ENCODE measurements around the gene CD9. TPM values are rescaled to one million over a fixed set of nuclear protein-coding genes. Genes with fewer than 3 reads are reported as not detected.
"Not testable (repeated sequence)": the region's sequence is repeated elsewhere in the genome, so short reads cannot be mapped to it uniquely, and the experiment has no call there.

Gene CD9
- total RNA-seq, 2 experiments from 2014 or later: 1.5 to 2.3 TPM

GRCh38 chr12:6182279-6182898 lies 17.8 kb upstream of the CD9 start:
- ChIA-PET POLR2A (no interaction called here), CTCF (no interaction called here)
- Mint-ChIP-seq H3K27ac (no peak overlapping the region), H3K27me3 (peaks cover 8% of the 10 kb centered on the region), H3K36me3 (no peaks in the 10 kb centered on the region), H3K4me3 (no peak overlapping the region), H3K9me3 (no peaks in the 10 kb centered on the region), H3K4me1 (ENCODE audit: low read depth) (no peaks in the 10 kb centered on the region)
- DNase-seq: no peak
- intact Hi-C loops (cut with micrococcal nuclease): no loop called here

- DNase-seq: no peak
- ChIA-PET POLR2A (no interaction called here), CTCF (no interaction called here)
- Mint-ChIP-seq H3K9me3 (no peaks in the 10 kb centered on the region), H3K4me1 (ENCODE audit: low read depth) (no peaks in the 10 kb centered on the region), H3K27me3 (peaks cover 13% of the 10 kb centered on the region), H3K4me3 (no peak overlapping the region), H3K36me3 (no peaks in the 10 kb centered on the region), H3K27ac (no peak overlapping the region)
- intact Hi-C loops (cut with micrococcal nuclease): no loop called here
These were observed 16.3 kb upstream of the CD9 start for GRCh38 chr12:6183689-6184428.

- DNase-seq: no peak
- POLR2A ChIA-PET: no interaction called here
- H3K9me3 Mint-ChIP-seq: no peaks in the 10 kb centered on the region
- H3K27me3 Mint-ChIP-seq: peaks cover 18% of the 10 kb centered on the region
- CTCF ChIA-PET: interaction anchor here (1.9 kb wide), 1 partner anchor 10 kb away, joined by 5 read pairs; no protein-coding TSS in a partner anchor
- no peak overlapping the region for H3K4me3 Mint-ChIP-seq
- H3K36me3 Mint-ChIP-seq: no peaks in the 10 kb centered on the region
- no peak overlapping the region for H3K27ac Mint-ChIP-seq
- intact Hi-C loops (cut with micrococcal nuclease): no loop called here
- H3K4me1 Mint-ChIP-seq (ENCODE audit: low read depth): no peaks in the 10 kb centered on the region
These were observed 14.0 kb upstream of the CD9 start for GRCh38 chr12:6185961-6186827.

- H3K36me3 Mint-ChIP-seq: no peaks in the 10 kb centered on the region
These were observed 12.0 kb upstream of the CD9 start for GRCh38 chr12:6187948-6188793.

GRCh38 chr12:6189028-6189427 lies 11.2 kb upstream of the CD9 start:
- H3K27me3 Mint-ChIP-seq: peaks cover 25% of the 10 kb centered on the region
- H3K4me3 Mint-ChIP-seq: no peak overlapping the region
- intact Hi-C loops (cut with micrococcal nuclease): no loop called here
- CTCF ChIA-PET: interaction anchor here (2.1 kb wide), 1 partner anchor 89 kb away, joined by 10 read pairs; no protein-coding TSS in a partner anchor
- no peak overlapping the region for H3K27ac Mint-ChIP-seq
- POLR2A ChIA-PET: no interaction called here
- H3K4me1 Mint-ChIP-seq (ENCODE audit: low read depth): no peaks in the 10 kb centered on the region
- no peaks in the 10 kb centered on the region for H3K9me3 Mint-ChIP-seq
- no peak for DNase-seq
- no peaks in the 10 kb centered on the region for H3K36me3 Mint-ChIP-seq

More at GRCh38 chr12:6187948-6188793, 12.0 kb upstream of the CD9 start:
- no peak for DNase-seq
- ChIA-PET POLR2A (no interaction called here), CTCF (interaction anchor here (1.1 kb wide), 1 partner anchor 91 kb away, joined by 3 read pairs; no protein-coding TSS in a partner anchor)
- Mint-ChIP-seq H3K27ac (no peak overlapping the region), H3K4me3 (no peak overlapping the region), H3K9me3 (no peaks in the 10 kb centered on the region), H3K27me3 (peaks cover 19% of the 10 kb centered on the region), H3K4me1 (ENCODE audit: low read depth) (no peaks in the 10 kb centered on the region)
- intact Hi-C loops (cut with micrococcal nuclease): no loop called here

- H3K9me3 Mint-ChIP-seq; H3K27ac Mint-ChIP-seq; POLR2A ChIA-PET; intact Hi-C loops (cut with micrococcal nuclease); H3K4me1 Mint-ChIP-seq (ENCODE audit: low read depth); H3K36me3 Mint-ChIP-seq; DNase-seq; H3K4me3 Mint-ChIP-seq: not testable (repeated sequence)
- CTCF ChIA-PET: interaction anchor here (0.6 to 2.1 kb wide), 3 partner anchors 62 to 93 kb away, joined by 3 to 10 read pairs (median 5); no protein-coding TSS in a partner anchor
- H3K27me3 Mint-ChIP-seq: peaks cover 23% of the 10 kb centered on the region
These were observed 10.1 kb upstream of the CD9 start for GRCh38 chr12:6189952-6190598.

GRCh38 chr12:6190767-6191530 lies 9.3 kb upstream of the CD9 start:
- CTCF ChIA-PET: interaction anchor here (0.8 to 2.1 kb wide), 2 partner anchors 87 to 93 kb away, joined by 3 to 10 read pairs; no protein-coding TSS in a partner anchor
- DNase-seq; H3K9me3 Mint-ChIP-seq; H3K4me3 Mint-ChIP-seq; H3K36me3 Mint-ChIP-seq; H3K27ac Mint-ChIP-seq; H3K4me1 Mint-ChIP-seq (ENCODE audit: low read depth); intact Hi-C loops (cut with micrococcal nuclease); POLR2A ChIA-PET: not testable (repeated sequence)
- peaks cover 23% of the 10 kb centered on the region for H3K27me3 Mint-ChIP-seq

GRCh38 chr12:6192604-6193380 lies 7.4 kb upstream of the CD9 start:
- POLR2A ChIA-PET: no interaction called here

GRCh38 chr12:6193853-6194815 lies 6.1 kb upstream of the CD9 start:
- ChIA-PET CTCF (interaction anchor here (0.7 to 7.2 kb wide), 8 partner anchors 27 to 1328 kb away, joined by 3 to 255 read pairs (median 8); no protein-coding TSS in a partner anchor), POLR2A (no interaction called here)
- Mint-ChIP-seq H3K36me3 (no peaks in the 10 kb centered on the region), H3K4me1 (ENCODE audit: low read depth) (peaks cover 6% of the 10 kb centered on the region), H3K27ac (no peak overlapping the region), H3K27me3 (peaks cover 29% of the 10 kb centered on the region), H3K4me3 (no peak overlapping the region), H3K9me3 (no peaks in the 10 kb centered on the region)
- no peak for DNase-seq
- intact Hi-C loops (cut with micrococcal nuclease): no loop called here

More at GRCh38 chr12:6192604-6193380, 7.4 kb upstream of the CD9 start:
- CTCF ChIA-PET: interaction anchor here (1.5 to 7.2 kb wide), 3 partner anchors 83 to 121 kb away, joined by 3 to 255 read pairs (median 131); no protein-coding TSS in a partner anchor
- no peak for DNase-seq
- no peak overlapping the region for H3K4me3 Mint-ChIP-seq
- H3K27me3 Mint-ChIP-seq: peaks cover 20% of the 10 kb centered on the region
- H3K27ac Mint-ChIP-seq: no peak overlapping the region
- H3K9me3 Mint-ChIP-seq: no peaks in the 10 kb centered on the region
- H3K36me3 Mint-ChIP-seq: no peaks in the 10 kb centered on the region
- H3K4me1 Mint-ChIP-seq (ENCODE audit: low read depth): peaks cover 6% of the 10 kb centered on the region
- intact Hi-C loops (cut with micrococcal nuclease): no loop called here

Measured in activated CD4-positive, alpha-beta memory T cell treated with anti-CD3 and anti-CD28 coated beads for 36 hours (primary cell).